ENCODE data around the gene ABCA9.
A peak's percentile ranks its signal among the peaks of the same experiment; 100 is the strongest.
"Not testable (repeated sequence)": the region's sequence is repeated elsewhere in the genome, so short reads cannot be mapped to it uniquely, and the experiment has no call there.

ABCA9 gene

DNA sequence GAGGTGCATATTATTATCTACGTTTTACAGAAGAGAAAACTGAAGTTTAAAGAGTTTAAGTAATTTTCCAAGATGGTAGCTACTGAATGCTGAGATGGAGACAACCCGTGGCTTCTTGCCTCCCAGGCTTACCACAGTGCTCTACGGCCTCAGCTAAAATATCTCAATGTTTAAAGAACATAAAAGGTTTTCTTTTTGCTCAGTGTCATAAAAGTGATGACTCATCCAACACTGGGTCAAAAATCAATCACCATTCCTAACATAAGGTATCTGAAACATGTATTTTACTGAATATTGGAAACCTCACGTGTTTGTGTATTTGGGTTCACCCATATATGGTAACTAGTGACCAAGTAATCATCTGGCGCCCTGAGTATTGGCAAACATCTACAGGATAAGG, 18.4 kb downstream of the ABCA9 start:
- no peak for DNase-seq

DNA sequence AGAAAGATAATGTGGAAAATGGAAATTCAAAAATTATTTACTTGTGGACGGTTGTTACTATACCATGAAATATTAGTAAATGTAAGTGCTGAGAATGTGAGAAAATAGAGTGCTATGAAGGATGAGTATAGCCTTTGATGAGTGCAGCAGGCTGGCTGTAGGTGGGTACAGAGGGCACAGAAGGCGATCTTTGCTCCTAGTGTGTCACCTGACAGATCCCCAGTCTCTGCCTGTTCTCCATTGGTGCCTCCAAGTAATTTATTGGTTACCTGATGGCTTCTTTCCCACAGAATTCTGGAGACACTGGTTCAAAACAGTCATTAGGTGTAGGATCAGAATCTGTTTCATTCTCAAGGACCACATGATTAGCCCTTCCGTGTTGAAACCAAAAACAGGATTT, 28.9 kb downstream of the ABCA9 start:
- DNase-seq: no peak

DNA sequence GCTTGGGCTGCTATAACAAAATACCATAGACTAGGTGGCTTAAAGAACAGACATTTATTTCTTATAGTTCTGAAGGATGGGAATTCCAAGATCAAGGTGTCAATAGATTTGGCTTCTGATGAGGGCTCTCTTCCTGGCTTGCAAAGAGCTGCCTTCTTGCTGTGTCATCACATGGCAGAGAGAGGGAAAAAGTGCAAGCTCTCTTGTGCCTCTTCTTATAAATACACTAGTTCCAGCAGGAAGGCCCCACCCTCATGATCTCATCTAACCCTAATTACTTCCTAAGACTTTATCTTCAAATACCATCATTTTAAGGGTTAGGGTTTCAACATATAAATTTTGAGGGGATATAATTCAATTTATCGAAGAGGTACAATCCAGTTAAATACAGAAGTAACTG, 30.6 kb downstream of the ABCA9 start:
- no peak for DNase-seq

DNA sequence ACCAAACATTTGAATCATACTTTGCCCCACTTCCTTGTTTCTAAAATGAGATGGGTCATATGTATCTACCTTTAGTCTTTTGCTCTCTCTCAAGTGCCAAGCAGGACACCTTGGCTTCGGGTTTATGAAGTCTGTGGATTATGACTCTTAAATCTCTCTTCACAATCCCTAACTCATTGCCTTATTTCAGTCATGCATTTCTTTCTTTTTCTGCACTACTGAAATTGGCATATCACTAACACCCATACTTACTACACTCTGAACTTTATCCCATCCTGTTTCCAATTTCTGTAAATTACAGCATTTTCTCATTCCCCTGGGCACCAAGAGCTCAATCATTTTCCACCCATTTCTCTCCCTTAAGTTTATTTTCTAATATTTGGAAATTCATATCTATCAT, 42.0 kb downstream of the ABCA9 start:
- no peak for DNase-seq

DNA sequence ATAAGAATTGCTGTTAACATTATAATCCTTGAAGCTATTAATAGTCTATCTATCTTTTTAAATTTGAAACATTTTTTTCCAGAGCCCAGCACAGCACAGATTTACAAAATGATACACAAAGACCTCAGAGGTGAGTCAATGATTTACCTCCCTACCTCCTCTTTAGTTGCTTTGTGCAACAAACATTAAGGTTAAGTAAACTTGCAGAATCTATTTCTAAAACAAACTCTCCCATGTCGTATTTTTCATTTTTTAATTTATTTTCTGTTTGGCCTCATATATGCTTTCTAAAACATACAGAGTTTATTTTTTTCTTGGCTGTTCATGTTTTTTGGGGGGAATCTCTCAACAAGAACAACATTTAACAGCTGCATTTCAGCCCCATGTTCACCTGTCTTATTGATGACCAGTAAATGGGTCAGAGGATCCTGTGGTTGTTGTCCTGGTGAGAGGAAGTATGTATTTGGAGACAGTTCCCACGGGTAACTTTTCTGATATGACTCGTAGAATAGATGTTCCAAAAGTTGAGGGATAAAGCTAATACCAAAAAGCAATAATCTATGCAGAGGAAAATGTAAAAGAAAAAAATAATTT, 42.6 kb downstream of the ABCA9 start:
- DNase-seq: no peak

DNA sequence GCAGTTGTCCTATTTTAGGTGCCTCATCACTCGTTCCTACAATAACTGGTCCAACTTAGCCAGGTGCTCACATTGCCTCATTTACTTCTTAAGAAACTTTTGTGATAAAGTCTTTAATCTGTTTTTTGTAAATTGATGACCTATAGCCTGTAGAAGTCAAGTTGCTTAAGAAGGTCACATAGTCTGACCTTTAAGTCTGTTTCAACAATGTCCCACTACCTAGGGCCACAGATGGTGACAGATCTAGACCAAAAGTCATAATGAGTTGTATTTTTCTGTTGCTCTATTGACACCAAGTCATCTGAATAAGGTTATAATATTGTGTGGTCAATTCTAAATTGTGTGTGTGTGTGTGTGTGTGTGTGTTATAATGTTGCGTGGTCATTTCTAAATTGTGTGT, 45.1 kb downstream of the ABCA9 start:
- DNase-seq: no peak

DNA sequence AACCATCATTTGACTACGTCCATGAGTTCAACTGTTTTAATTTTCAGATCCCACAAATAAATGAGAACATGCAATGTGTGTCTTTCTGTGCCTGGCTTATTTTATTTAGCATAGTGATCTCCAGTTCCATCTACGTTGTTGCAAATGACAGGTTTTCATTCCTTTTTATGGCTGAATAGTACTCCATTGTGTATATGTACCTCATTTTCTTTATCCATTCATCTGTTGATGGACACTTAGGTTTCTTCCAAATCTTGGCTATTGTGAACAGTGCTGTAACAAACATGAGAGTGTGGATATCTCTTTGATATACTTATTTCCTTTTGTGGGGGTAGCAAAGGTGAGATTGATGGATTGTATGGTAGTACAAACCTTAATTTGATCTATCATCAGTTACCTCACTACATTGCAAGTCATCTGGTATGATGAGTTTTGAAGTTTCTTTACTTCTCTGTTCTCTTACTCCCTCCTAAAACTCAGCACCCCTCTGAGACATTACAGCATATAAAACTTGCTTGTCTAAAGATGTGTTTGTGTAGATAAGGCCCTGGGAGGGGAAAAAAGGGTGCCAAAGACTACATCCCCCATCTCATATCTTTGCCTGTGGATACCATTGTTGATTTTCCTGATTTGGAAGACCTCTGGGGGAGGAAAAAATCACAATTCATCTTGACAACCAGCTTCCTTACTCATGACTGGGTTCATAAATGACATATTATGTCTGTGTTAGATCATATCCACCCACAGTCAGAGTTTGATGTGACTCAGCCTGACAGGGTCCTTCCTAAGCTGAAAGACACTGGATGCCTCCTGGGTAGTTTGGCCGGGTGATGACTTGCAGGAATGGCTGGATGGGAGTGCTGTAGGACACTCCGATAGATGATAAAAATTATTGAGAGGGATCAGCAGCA, 47.6 kb downstream of the ABCA9 start:
- no peak for DNase-seq

DNA sequence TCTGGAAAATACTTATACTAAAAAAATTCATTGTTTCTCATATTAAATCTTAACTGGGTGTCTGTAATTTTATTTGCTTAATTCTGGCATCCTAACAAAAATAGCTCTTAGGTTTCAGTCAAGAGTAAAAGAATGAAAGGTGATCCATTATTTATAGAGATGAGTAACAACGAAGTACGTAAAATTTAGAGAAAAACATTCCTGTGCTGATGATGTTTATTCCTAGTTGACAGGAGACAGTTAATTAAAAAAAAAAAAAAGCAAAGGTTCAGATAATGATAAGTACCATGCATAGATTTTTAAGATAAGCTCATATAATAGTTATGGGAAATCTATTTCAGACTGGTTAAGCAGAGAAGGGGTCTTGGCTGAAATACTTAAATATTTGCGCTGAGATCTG, 50.8 kb downstream of the ABCA9 start:
- no peak for DNase-seq

DNA sequence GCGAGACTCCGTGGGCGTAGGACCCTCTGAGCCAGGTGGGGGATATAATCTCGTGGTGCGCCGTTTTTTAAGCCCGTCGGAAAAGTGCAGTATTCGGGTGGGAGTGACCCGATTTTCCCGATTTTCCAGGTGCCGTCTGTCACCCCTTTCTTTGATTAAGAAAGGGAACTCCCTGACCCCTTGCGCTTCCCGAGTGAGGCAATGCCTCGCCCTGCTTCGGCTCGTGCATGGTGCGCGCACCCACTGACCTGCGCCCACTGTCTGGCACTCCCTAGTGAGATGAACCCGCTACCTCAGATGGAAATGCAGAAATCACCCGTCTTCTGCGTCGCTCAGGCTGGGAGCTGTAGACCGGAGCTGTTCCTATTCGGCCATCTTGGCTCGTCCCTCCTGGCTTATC, 56.0 kb downstream of the ABCA9 start:
- not testable (repeated sequence) for DNase-seq

DNA sequence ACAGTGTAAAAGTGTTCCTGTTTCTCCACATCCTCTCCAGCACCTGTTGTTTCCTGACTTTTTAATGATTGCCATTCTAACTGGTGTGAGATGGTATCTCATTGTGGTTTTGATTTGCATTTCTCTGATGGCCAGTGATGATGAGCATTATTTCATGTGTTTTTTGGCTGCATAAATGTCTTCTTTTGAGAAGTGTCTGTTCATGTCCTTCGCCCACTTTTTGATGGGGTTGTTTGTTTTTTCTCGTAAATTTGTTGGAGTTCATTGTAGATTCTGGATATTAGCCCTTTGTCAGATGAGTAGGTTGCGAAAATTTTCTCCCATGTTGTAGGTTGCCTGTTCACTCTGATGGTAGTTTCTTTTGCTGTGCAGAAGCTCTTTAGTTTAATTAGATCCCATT, 61.0 kb downstream of the ABCA9 start:
- not testable (repeated sequence) for DNase-seq

DNA sequence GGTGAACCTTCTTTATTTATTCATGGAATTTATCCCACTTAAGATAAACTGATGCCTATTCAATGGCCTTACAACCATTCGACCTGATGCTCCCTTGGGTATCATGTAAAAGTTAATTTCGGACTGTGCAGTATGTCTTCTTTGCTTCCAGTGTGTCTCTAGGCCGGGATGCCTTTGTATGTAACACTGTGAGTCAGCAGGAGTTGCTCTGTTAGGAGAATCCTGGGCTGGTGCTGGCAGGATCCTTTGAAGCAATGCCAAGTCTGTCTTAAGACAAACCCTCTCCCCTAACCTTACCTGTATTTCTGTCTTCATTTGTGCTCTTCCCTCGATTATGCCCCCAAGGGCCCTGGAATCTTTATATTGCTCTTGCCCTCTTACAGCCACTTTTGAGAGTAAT, 67.6 kb downstream of the ABCA9 start:
- no peak for DNase-seq

DNA sequence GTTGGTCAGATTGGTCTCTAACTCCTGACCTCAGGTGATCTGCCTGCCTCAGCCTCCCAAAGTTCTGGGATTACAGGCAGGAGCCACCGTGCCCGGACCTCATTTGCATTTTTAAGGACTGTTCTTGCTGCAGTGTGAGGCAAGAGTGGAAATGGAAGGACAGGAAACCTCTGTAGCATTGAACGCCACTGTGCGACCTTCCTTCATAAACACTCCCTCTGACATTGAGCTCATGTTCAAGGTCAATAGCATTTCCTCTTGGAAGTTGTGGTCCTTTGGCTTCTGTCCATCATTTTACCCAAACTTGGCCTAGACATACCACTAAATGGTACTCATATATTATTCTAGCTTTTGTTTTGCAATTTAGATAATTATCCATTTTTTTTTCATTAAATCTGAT, 72.8 kb downstream of the ABCA9 start:
- no peak for DNase-seq

DNA sequence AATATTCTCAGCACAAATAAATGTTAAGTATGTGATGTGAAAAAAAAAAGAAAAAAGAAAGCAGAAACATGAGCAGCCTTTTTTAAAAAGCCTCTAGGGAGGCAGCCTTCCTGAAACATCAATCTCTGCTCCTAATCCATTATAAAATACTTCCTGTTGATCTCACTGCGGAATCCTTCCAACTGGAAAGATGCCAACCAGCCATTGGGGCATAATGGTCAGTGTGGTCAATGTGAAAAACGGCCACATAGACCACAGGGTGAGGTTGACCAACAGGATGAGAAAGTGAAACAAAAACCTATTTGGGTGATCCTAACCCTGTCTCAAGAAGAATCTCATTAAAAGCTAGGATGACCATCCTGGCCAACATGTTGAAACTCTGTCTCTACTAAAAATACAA, 79.4 kb downstream of the ABCA9 start:
- no peak for DNase-seq

DNA sequence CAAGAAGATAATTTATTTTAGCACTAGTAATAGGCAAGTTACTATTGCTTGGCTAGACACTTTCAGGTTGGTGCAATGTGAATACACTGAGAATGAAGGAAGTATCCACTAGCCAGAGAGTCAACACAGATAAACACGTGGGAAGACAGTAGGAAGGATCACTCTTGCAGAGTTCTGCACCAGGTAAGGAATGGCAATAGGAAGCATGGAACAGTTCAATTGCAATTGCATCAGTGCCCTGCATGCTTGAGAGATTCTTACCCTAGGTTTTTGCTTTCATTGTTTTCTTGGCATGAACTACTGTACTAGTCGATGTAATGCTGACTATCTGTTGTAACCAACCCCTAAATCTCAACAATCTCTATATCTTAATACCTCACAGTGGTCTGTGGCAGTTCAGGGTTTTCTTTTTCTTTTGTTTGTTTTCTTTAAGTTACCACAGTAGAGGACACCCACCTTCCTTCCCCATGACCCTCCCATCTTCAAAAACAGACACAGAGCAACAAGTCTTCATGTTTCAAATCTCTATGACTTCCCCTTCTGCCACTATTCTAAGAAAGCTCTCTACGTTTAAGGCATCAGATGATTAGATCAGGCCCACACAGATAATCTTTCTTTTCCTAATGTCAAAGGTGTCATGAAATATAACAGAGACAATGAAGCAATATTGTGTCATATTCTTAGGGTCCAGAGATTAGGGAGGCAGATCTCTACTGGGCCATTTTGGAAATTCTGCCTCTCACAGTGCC, 87.5 kb downstream of the ABCA9 start:
- no peak for DNase-seq

DNA sequence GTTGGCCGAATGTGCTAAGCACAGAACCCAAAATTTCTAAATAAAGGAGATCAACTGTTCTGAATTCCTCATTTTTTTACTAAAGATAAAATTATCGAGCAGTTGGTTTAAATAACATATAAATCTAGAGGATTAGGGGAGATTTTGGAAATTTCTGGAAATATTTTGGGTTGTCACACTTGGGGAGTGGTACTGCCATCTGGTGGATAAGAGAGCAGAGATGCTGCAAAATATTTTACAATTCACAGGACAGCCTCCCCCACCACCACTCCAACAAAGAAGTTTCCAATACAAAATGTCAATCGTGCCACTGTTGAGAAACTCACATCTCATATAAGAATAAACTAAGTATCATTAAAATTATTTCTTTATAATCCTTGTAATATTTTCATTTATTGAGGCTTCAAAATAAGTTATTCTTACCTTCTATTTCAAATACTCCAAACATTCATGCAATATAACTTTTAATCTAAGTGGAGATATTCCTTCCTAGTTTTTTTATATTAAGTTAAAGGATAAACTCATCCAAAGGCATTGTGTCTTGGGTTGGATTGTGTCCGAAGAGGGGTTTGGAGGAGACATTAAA, 88.5 kb downstream of the ABCA9 start:
- DNase-seq: peak; percentile 58

DNA sequence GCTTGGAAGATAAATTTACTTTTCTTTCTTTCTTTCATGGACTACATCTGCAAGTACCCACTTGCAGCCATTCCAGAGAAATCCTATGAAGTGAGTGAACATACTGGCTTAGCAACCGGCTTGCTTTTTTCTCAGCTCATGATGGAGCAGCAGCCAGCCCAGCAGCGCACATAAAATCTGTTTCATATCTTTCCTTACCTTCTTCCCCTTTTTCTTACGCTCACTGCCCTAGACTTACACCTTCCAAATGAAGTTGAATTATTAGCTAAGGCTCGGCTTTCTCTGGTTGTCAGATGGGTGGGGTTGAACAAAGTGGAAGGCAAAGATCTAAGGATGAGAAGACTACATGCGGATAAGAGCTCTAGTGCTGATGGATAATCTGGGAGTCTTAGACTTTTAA, 91.6 kb downstream of the ABCA9 start:
- DNase-seq: no peak

DNA sequence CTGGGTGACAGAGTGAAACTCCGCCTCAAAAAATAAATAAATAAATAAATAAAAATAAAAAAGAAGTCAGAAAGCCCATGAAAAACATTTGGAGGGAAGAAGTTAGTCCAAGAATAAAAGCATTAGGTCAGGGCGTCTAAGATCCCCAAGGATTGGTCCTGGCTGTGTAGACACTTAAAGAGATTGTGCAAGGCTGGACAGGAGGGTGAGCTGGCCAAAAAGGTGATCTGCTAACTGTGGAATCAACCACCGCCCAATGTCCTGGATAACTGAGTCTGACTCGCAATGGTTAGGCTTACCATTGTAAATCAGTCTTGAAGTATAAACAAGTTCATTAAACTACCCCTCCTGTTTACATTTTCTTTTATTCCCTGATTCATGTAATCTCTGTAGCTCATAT, 96.8 kb downstream of the ABCA9 start:
- DNase-seq: no peak

DNA sequence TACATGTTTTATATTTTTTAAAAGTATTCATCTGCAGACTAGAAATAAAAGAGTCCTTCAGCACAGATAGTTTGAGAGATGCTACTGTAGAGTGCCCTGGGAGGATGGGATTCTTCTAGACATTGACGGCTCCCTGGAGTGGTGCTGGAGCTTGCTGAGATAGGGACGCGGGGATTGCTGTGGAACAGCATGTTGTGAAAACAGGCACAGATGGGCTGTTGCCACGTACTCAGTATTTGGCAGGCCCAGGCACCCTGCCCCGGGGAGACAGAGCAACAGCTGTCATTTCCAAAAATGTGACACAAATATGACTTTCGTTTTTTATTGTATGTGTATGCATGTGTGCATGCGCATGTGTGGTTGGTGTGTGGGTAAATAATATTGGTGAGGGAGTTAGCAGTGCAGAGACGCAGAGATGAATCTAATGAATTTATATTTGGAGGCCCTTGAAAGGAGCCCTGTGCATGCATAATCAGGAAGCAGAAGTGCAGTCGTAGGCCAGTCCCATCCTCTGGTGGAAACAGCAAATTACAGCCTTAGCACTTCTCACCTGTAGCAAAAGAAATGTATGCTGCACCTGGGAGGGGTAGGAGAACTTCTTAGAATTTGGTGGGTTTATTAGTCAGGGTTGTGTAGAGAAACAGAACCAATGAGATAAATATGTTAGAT, 99.4 kb downstream of the ABCA9 start:
- DNase-seq: peak; percentile 77

DNA sequence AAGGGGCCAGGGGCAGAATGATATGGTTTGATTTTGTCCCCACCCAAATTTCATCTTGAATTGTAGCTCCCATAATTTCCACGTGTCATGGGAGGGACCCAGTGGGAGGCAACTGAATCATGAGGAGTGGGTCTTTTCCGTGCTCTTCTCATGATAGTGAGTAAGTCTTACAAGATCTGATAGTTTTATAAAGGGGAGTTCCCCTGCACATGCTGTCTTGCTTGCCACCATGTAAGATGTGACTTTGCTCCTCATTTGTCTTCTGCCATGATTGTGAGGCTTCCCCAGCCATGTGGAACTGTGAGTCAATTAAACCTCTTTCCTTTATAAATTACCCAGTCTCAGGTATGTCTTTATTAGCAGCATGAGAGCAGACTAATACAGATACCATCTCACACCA, 101.6 kb downstream of the ABCA9 start:
- not testable (repeated sequence) for DNase-seq

DNA sequence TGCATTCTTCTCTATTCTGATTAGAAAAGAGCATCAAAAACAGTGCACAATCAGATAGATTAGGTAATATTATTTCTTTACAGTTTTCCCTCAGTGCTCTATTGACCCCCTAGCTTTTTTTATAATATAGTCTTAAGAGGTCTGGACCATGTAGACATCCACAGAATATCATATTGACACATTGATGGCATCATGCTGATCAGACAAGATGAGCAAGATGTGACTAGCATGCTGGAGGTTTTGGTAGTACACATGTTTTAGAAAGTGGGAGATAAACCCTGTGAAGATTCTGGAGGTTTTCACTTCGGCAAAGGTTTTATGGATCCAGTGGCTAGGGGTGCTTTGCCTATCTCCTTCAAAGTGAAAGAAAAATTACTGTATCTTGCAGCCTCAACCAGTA, 102.8 kb downstream of the ABCA9 start:
- DNase-seq: no peak

DNA sequence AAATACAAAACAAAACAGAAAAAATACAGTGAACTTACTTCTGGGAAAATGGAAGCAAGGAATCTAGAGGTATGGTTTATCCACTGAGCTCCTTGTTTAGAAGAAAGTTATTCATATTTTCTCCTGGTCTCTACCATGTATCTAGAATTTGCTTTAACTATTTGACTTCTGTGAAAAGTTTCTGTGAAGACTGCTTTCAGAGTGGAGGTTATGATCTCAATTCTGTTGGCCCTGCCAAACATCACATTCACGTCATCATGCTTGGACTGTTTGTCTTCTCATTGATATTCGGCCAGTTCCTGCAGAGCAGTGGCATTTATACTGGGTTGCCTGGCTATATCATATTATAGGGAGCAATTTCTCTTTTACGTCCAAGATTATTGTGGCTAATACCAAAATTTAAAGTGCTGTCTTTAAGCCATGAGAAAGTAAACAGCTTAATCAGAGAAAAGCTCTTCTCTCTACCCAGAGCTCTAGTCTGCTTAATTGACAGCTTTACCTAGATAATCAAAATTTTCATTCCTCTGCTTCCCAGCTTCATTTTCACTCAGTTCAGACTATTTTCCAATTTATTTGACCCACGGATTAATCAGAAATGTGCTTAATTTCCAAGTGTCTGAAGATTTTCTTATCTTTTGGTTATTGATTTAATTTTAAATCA, 105.4 kb downstream of the ABCA9 start, which contains the start of gene ABCA8:
Gene ABCA8, minus strand, starts transcription at position 212 of the 661 bp plus-strand sequence. CDS start 13,358 bp downstream, outside the sequence.
- peak; percentile 23 for DNase-seq
